Measurements from ENCODE around the gene PCDH12. TPM values are rescaled to one million over a fixed set of nuclear protein-coding genes. Genes with fewer than 3 reads are reported as not detected.
A peak's percentile ranks its signal among the peaks of the same experiment; 100 is the strongest.

PCDH12 gene
- total and polyA plus RNA-seq, 4 donors, result 5.4 to 12.9 (median 7.8) TPM

GRCh38 chr5:141968914-141969608 is 11.1 kb upstream of the PCDH12 start, which contains the start of gene RNF14:
Gene RNF14, plus strand, starts transcription at chr5:141969105. Its CDS starts 4,484 bp downstream, at chr5:141973589.
- WGBS (ENCODE audit: insufficient coverage), result under 1% methylated on average over 63 of the region's 63 CpGs
- no peaks in the 10 kb centered on the region for H3K27me3 ChIP-seq (ENCODE audit: control insufficient read depth, insufficient read depth, low read length)
- H3K9me3 ChIP-seq (ENCODE audit: control insufficient read depth, insufficient read depth, low read length), result no peaks in the 10 kb centered on the region
- peak within 1 kb of the TSS; percentile 97 for H3K27ac ChIP-seq (ENCODE audit: low read depth, low read length)
- peak; percentile 68 to 97 (median 86) for DNase-seq (ENCODE audit: low read depth in 4 of 6, low spot score in 6 of 6)
- peaks cover 13% of the 10 kb centered on the region for H3K36me3 ChIP-seq (ENCODE audit: control insufficient read depth, insufficient read depth, low read length)
- peaks cover 4% of the 10 kb centered on the region for H3K4me1 ChIP-seq (ENCODE audit: control insufficient read depth, insufficient read depth, low read length)
- H3K4me3 ChIP-seq (ENCODE audit: low read depth, low read length), result peak within 1 kb of the TSS; percentile 96

GRCh38 chr5:141966963-141967333 is 8.9 kb upstream of the PCDH12 start:
- DNase-seq (ENCODE audit: low read depth in 4 of 6, low spot score in 6 of 6), result no peak
- WGBS (ENCODE audit: insufficient coverage), result 100% methylated on average over 1 of the region's 2 CpGs
- Histone ChIP-seq H3K9me3 (ENCODE audit: control insufficient read depth, insufficient read depth, low read length) (no peaks in the 10 kb centered on the region), H3K4me1 (ENCODE audit: control insufficient read depth, insufficient read depth, low read length) (peaks cover 4% of the 10 kb centered on the region), H3K27ac (ENCODE audit: low read depth, low read length) (no peak overlapping the region), H3K27me3 (ENCODE audit: control insufficient read depth, insufficient read depth, low read length) (no peaks in the 10 kb centered on the region), H3K36me3 (ENCODE audit: control insufficient read depth, insufficient read depth, low read length) (peaks cover 7% of the 10 kb centered on the region), H3K4me3 (ENCODE audit: low read depth, low read length) (no peak overlapping the region)

- no peak for DNase-seq (ENCODE audit: low read depth in 4 of 6, low spot score in 6 of 6)
- Histone ChIP-seq H3K36me3 (ENCODE audit: control insufficient read depth, insufficient read depth, low read length) (peaks cover 4% of the 10 kb centered on the region), H3K27ac (ENCODE audit: low read depth, low read length) (no peak overlapping the region), H3K27me3 (ENCODE audit: control insufficient read depth, insufficient read depth, low read length) (no peaks in the 10 kb centered on the region), H3K4me3 (ENCODE audit: low read depth, low read length) (no peak overlapping the region), H3K9me3 (ENCODE audit: control insufficient read depth, insufficient read depth, low read length) (no peaks in the 10 kb centered on the region), H3K4me1 (ENCODE audit: control insufficient read depth, insufficient read depth, low read length) (peaks cover 4% of the 10 kb centered on the region)
- WGBS (ENCODE audit: insufficient coverage), result 80% methylated on average over 1 of the region's 4 CpGs
Measured at GRCh38 chr5:141966275-141966962, 8.4 kb upstream of the PCDH12 start.

- H3K4me3 ChIP-seq (ENCODE audit: low read depth, low read length), result no peak overlapping the region
- H3K27me3 ChIP-seq (ENCODE audit: control insufficient read depth, insufficient read depth, low read length), result no peaks in the 10 kb centered on the region
- peaks cover 12% of the 10 kb centered on the region for H3K4me1 ChIP-seq (ENCODE audit: control insufficient read depth, insufficient read depth, low read length)
- DNase-seq (ENCODE audit: low read depth in 4 of 6, low spot score in 6 of 6), result no peak
- no peaks in the 10 kb centered on the region for H3K36me3 ChIP-seq (ENCODE audit: control insufficient read depth, insufficient read depth, low read length)
- WGBS (ENCODE audit: insufficient coverage), result 68% methylated on average over 2 of the region's 7 CpGs
- H3K9me3 ChIP-seq (ENCODE audit: control insufficient read depth, insufficient read depth, low read length), result no peaks in the 10 kb centered on the region
- H3K27ac ChIP-seq (ENCODE audit: low read depth, low read length), result no peak overlapping the region
Measured at GRCh38 chr5:141965071-141965470, 7.1 kb upstream of the PCDH12 start.

GRCh38 chr5:141963701-141964100 is 5.7 kb upstream of the PCDH12 start:
- peak in 1 of 6 donors; percentile 75 for DNase-seq (ENCODE audit: low read depth in 4 of 6, low spot score in 6 of 6)
- no CpG with 5 or more reads among the region's 3 CpGs for WGBS (ENCODE audit: insufficient coverage)
- Histone ChIP-seq H3K36me3 (ENCODE audit: control insufficient read depth, insufficient read depth, low read length) (no peaks in the 10 kb centered on the region), H3K9me3 (ENCODE audit: control insufficient read depth, insufficient read depth, low read length) (no peaks in the 10 kb centered on the region), H3K27me3 (ENCODE audit: control insufficient read depth, insufficient read depth, low read length) (no peaks in the 10 kb centered on the region), H3K4me3 (ENCODE audit: low read depth, low read length) (no peak overlapping the region), H3K4me1 (ENCODE audit: control insufficient read depth, insufficient read depth, low read length) (peaks cover 10% of the 10 kb centered on the region), H3K27ac (ENCODE audit: low read depth, low read length) (no peak overlapping the region)

GRCh38 chr5:141961466-141961865 is 3.5 kb upstream of the PCDH12 start:
- H3K4me3 ChIP-seq (ENCODE audit: low read depth, low read length), result no peak overlapping the region
- H3K4me1 ChIP-seq (ENCODE audit: control insufficient read depth, insufficient read depth, low read length), result peaks cover 16% of the 10 kb centered on the region
- H3K36me3 ChIP-seq (ENCODE audit: control insufficient read depth, insufficient read depth, low read length), result no peaks in the 10 kb centered on the region
- H3K27ac ChIP-seq (ENCODE audit: low read depth, low read length), result no peak overlapping the region
- H3K9me3 ChIP-seq (ENCODE audit: control insufficient read depth, insufficient read depth, low read length), result no peaks in the 10 kb centered on the region
- no peaks in the 10 kb centered on the region for H3K27me3 ChIP-seq (ENCODE audit: control insufficient read depth, insufficient read depth, low read length)
- no peak for DNase-seq (ENCODE audit: low read depth in 4 of 6, low spot score in 6 of 6)
- no CpG with 5 or more reads among the region's 3 CpGs for WGBS (ENCODE audit: insufficient coverage)

- H3K36me3 ChIP-seq (ENCODE audit: control insufficient read depth, insufficient read depth, low read length), result peaks cover 3% of the 10 kb centered on the region
- H3K4me3 ChIP-seq (ENCODE audit: low read depth, low read length), result no peak overlapping the region
- H3K27me3 ChIP-seq (ENCODE audit: control insufficient read depth, insufficient read depth, low read length), result no peaks in the 10 kb centered on the region
- no peaks in the 10 kb centered on the region for H3K9me3 ChIP-seq (ENCODE audit: control insufficient read depth, insufficient read depth, low read length)
- no peak overlapping the region for H3K27ac ChIP-seq (ENCODE audit: low read depth, low read length)
- 30% methylated on average over 11 of the region's 14 CpGs for WGBS (ENCODE audit: insufficient coverage)
- DNase-seq (ENCODE audit: low read depth in 4 of 6, low spot score in 6 of 6), result peak; percentile 83 to 98 (median 92)
- peaks cover 16% of the 10 kb centered on the region for H3K4me1 ChIP-seq (ENCODE audit: control insufficient read depth, insufficient read depth, low read length)
Measured at GRCh38 chr5:141960449-141961323, 2.7 kb upstream of the PCDH12 start.

- H3K27me3 ChIP-seq (ENCODE audit: control insufficient read depth, insufficient read depth, low read length), result no peaks in the 10 kb centered on the region
- H3K36me3 ChIP-seq (ENCODE audit: control insufficient read depth, insufficient read depth, low read length), result peaks cover 8% of the 10 kb centered on the region
- DNase-seq (ENCODE audit: low read depth in 4 of 6, low spot score in 6 of 6), result peak in 1 of 6 donors; percentile 42
- H3K9me3 ChIP-seq (ENCODE audit: control insufficient read depth, insufficient read depth, low read length), result no peaks in the 10 kb centered on the region
- peaks cover 16% of the 10 kb centered on the region for H3K4me1 ChIP-seq (ENCODE audit: control insufficient read depth, insufficient read depth, low read length)
- no peak overlapping the region for H3K27ac ChIP-seq (ENCODE audit: low read depth, low read length)
- H3K4me3 ChIP-seq (ENCODE audit: low read depth, low read length), result no peak overlapping the region
- 40% methylated on average over 10 of the region's 10 CpGs for WGBS (ENCODE audit: insufficient coverage)
Measured at GRCh38 chr5:141960018-141960417, 2.0 kb upstream of the PCDH12 start.

- H3K36me3 ChIP-seq (ENCODE audit: control insufficient read depth, insufficient read depth, low read length), result peaks cover 11% of the 10 kb centered on the region
- H3K4me3 ChIP-seq (ENCODE audit: low read depth, low read length), result no peak overlapping the region
- peak overlapping the region; percentile 4 for H3K27ac ChIP-seq (ENCODE audit: low read depth, low read length)
- H3K9me3 ChIP-seq (ENCODE audit: control insufficient read depth, insufficient read depth, low read length), result no peaks in the 10 kb centered on the region
- DNase-seq (ENCODE audit: low read depth in 4 of 6, low spot score in 6 of 6), result no peak
- H3K27me3 ChIP-seq (ENCODE audit: control insufficient read depth, insufficient read depth, low read length), result no peaks in the 10 kb centered on the region
- peaks cover 16% of the 10 kb centered on the region for H3K4me1 ChIP-seq (ENCODE audit: control insufficient read depth, insufficient read depth, low read length)
- WGBS (ENCODE audit: insufficient coverage), result 64% methylated on average over 8 of the region's 8 CpGs
Measured at GRCh38 chr5:141958546-141959172, 657 bp upstream of the PCDH12 start.

Measured in spinal cord (tissue), 10 donors.